Measurements from ENCODE around the gene C2CD4A. TPM values are rescaled to one million over a fixed set of nuclear protein-coding genes. Genes with fewer than 3 reads are reported as not detected.
A peak's percentile ranks its signal among the peaks of the same experiment; 100 is the strongest.

Gene C2CD4A
- polyA plus RNA-seq, 2 of the 4 experiments (the other 2 are of a cell fraction), result 0.32 TPM; not detected in 1

DNA sequence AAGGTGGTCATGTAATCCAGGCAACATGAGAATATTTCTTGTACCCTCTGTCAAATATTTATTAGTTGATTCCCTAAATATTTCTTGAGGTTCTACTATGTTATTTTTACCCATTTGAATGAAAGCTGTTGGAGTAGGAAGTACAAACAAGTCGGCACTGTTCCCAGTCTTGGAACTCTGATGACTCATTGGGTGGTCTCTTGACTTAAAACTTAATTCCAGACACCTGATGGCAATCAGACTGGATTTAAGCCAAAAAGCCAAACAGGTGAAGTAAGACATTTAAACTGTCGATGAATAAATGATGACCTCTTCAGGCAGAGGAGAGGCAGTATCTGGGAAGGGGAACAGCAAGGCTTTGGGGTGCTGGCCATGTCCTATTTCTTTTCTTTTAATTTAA is 22.8 kb downstream of the C2CD4A start:
- H3K4me3 ChIP-seq, result no peak overlapping the region
- peaks cover 11% of the 10 kb centered on the region for H3K4me1 ChIP-seq
- WGBS (ENCODE audit: missing lambda C conversion rate), result 49% methylated on average over 2 of the region's 2 CpGs
- ATAC-seq (no peak), FAIRE-seq (no peak), DNase-seq (ENCODE audit: low read depth in 1 of 2, low spot score in 1 of 2) (no peak)
- TF ChIP-seq CHD2 (IDR thresholded peaks at IDR 0.05; ENCODE audit: low read length, partially characterized antibody), result no peak
- TF ChIP-seq FOSL2 (IDR thresholded peaks at IDR 0.05), result no peak
- peak; percentile 35; the same call in 1 of the 2 replicates for TF ChIP-seq FOSL2 (CRISPR knock-in tag; IDR thresholded peaks at IDR 0.05)
- no peak overlapping the region for H3K27ac ChIP-seq
- no peak overlapping the region for H3K4me2 ChIP-seq
- no peaks in the 10 kb centered on the region for H3K9me3 ChIP-seq
- POLR2A ChIA-PET, result no interaction called here
- CTCF ChIA-PET, result interaction anchor here (1.1 to 1.3 kb wide), 2 partner anchors 14 to 29 kb away, joined by 3 read pairs; partner anchors contain the start of gene VPS13C

DNA sequence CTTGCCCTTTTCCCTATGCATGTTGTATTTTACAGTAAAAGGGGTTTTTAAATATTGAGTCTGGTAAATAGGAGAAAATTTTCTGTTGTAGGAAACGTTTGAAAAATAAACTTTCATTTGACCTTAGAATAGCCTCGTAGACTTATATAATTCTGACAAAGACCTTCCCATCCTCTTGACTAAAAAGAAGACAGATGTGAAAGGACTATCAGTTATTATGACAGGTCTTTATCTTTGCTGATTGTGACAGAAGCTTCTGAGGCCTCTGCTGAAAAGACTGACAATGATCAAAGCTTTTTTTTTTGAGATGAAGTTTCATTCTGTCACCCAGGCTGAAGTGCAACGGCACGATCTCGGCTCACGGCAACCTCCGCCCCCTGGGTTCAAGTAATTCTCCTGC is 24.2 kb downstream of the C2CD4A start:
- 80% methylated on average over 7 of the region's 7 CpGs for WGBS (ENCODE audit: missing lambda C conversion rate)

DNA sequence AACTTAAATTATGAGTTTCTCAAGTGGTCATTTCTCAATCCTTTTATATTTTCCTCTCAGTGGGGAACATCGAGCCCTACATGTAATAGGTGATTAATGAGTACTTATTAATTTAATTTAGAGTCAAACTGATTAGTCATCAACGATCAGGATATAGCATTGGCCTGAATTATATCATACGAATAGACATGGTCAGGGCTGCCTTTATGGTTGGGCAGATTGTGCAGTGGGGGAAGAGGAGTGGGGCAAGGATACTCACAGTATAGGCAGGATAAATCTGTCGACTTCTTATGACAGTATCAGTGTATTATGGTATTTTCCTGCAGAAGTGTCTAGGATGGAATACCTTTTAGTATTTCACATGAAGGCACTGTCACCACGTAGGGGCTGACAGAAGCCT is 27.0 kb downstream of the C2CD4A start:
- FAIRE-seq, result no peak

More for the DNA sequence above, 24.2 kb downstream of the C2CD4A start:
- DNase-seq (ENCODE audit: low read depth in 1 of 2, low spot score in 1 of 2), result no peak
- no peak overlapping the region for H3K4me2 ChIP-seq
- H3K9me3 ChIP-seq, result no peaks in the 10 kb centered on the region
- no peak for TF ChIP-seq EP300 (IDR thresholded peaks at IDR 0.05)
- TF ChIP-seq FOSB (CRISPR knock-in tag; IDR thresholded peaks at IDR 0.05), result no peak
- TF ChIP-seq ZFP36 (IDR thresholded peaks at IDR 0.05; ENCODE audit: borderline replicate concordance, partially characterized antibody), result no peak
- no peak for TF ChIP-seq RCOR1 (IDR thresholded peaks at IDR 0.05; ENCODE audit: low read depth, low read length)
- no peak for TF ChIP-seq RARB (CRISPR knock-in tag; IDR thresholded peaks at IDR 0.05)
- TF ChIP-seq RNF2 (IDR thresholded peaks at IDR 0.05; ENCODE audit: borderline replicate concordance, low read depth), result no peak
- no peak for TF ChIP-seq CBX8 (IDR thresholded peaks at IDR 0.05)
- TF ChIP-seq ESRRA (IDR thresholded peaks at IDR 0.05; ENCODE audit: borderline replicate concordance, low read length), result no peak
- TF ChIP-seq EHF (CRISPR knock-in tag; IDR thresholded peaks at IDR 0.05), result no peak
- no peak for FAIRE-seq
- ATAC-seq, result no peak
- H3K27ac ChIP-seq, result no peak overlapping the region
- POLR2A ChIA-PET, result no interaction called here
- peaks cover 11% of the 10 kb centered on the region for H3K4me1 ChIP-seq
- CTCF ChIA-PET, result interaction anchor here (0.6 to 4.5 kb wide), 7 partner anchors 18 to 1160 kb away, joined by 3 to 30 read pairs (median 3); partner anchors contain the start of genes C2CD4A and VPS13C
- no peak overlapping the region for H3K4me3 ChIP-seq

DNA sequence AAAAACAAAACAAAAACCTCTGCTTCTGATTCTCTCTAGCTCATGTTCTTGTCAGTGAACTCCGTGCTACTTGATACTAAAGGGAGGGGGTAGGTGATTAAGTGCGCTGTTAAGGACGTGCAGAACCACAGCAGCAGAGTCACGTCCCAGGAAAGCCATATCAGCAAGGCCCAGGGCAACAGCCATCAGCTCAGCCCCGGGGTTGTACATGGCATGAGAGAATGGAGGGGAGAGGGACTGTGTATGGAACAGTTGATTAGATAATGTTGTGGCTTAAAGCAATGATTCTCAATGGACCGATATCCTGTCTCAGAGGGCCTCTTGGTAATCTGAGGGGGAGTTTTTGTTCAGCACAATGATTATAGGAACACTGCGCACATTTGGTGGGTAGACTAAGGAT is 27.6 kb downstream of the C2CD4A start:
- no peak for FAIRE-seq
- Histone ChIP-seq H3K9me3 (no peaks in the 10 kb centered on the region), H3K4me2 (no peak overlapping the region), H3K4me1 (peaks cover 5% of the 10 kb centered on the region; the same call in 1 of the 3 replicates), H3K27ac (no peak overlapping the region), H3K4me3 (no peak overlapping the region)
- no peak for ATAC-seq
- CTCF ChIA-PET, result interaction anchor here (0.7 to 4.5 kb wide), 3 partner anchors 13 to 24 kb away, joined by 3 to 30 read pairs (median 4); no protein-coding TSS in a partner anchor
- TF ChIP-seq HOXA7 (CRISPR knock-in tag; IDR thresholded peaks at IDR 0.05) (no peak), NFE2L2 (conservative IDR thresholded peaks at IDR 0.05; ENCODE audit: low read length) (no peak), KDM5A (IDR thresholded peaks at IDR 0.05) (no peak)
- TF ChIP-seq, protein P1, sequence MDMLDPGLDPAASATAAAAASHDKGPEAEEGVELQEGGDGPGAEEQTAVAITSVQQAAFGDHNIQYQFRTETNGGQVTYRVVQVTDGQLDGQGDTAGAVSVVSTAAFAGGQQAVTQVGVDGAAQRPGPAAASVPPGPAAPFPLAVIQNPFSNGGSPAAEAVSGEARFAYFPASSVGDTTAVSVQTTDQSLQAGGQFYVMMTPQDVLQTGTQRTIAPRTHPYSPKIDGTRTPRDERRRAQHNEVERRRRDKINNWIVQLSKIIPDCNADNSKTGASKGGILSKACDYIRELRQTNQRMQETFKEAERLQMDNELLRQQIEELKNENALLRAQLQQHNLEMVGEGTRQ (IDR thresholded peaks at IDR 0.05), result no peak
- TF ChIP-seq, protein P2, sequence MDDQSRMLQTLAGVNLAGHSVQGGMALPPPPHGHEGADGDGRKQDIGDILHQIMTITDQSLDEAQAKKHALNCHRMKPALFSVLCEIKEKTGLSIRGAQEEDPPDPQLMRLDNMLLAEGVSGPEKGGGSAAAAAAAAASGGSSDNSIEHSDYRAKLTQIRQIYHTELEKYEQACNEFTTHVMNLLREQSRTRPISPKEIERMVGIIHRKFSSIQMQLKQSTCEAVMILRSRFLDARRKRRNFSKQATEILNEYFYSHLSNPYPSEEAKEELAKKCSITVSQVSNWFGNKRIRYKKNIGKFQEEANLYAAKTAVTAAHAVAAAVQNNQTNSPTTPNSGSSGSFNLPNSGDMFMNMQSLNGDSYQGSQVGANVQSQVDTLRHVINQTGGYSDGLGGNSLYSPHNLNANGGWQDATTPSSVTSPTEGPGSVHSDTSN (IDR thresholded peaks at IDR 0.05), result no peak
- 68% methylated on average over 7 of the region's 7 CpGs for WGBS (ENCODE audit: missing lambda C conversion rate)
- POLR2A ChIA-PET, result no interaction called here
- DNase-seq (ENCODE audit: low read depth in 1 of 2, low spot score in 1 of 2), result no peak

More for the DNA sequence above, 27.0 kb downstream of the C2CD4A start:
- CTCF ChIA-PET, result interaction anchor here (0.7 to 4.5 kb wide), 3 partner anchors 12 to 24 kb away, joined by 3 to 30 read pairs (median 4); no protein-coding TSS in a partner anchor
- POLR2A ChIA-PET, result no interaction called here
- H3K4me1 ChIP-seq, result no peaks in the 10 kb centered on the region
- 45% methylated on average over 5 of the region's 5 CpGs for WGBS (ENCODE audit: missing lambda C conversion rate)
- H3K27ac ChIP-seq, result no peak overlapping the region
- ATAC-seq (no peak), DNase-seq (ENCODE audit: low read depth in 1 of 2, low spot score in 1 of 2) (no peak)
- H3K4me2 ChIP-seq, result no peak overlapping the region
- no peak overlapping the region for H3K4me3 ChIP-seq
- H3K9me3 ChIP-seq, result no peaks in the 10 kb centered on the region
- no peak for TF ChIP-seq TP53 (CRISPR knock-in tag; IDR thresholded peaks at IDR 0.05)
- TF ChIP-seq KDM5A (IDR thresholded peaks at IDR 0.05), result no peak
- TF ChIP-seq, protein P3, sequence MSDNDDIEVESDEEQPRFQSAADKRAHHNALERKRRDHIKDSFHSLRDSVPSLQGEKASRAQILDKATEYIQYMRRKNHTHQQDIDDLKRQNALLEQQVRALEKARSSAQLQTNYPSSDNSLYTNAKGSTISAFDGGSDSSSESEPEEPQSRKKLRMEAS (IDR thresholded peaks at IDR 0.05), result no peak
